Measurements from ENCODE around the gene VCPKMT. TPM values are rescaled to one million over a fixed set of nuclear protein-coding genes. Genes with fewer than 3 reads are reported as not detected.

VCPKMT gene
- total RNA-seq, 2 donors from 2014 or later: 2.0 to 4.2 TPM

GRCh38 chr14:50067723-50068495 lies 48.5 kb downstream of the VCPKMT start:
- no peaks in the 10 kb centered on the region for H3K9me3 ChIP-seq
- 63 to 68% methylated on average over 8 of the region's 8 CpGs for WGBS, 2 donors
- peak; percentile 34 to 66 (median 56) for DNase-seq
- H3K4me3 ChIP-seq: no peak overlapping the region
- H3K27ac ChIP-seq: peak overlapping the region in 3 of 4 donors; percentile 37 to 54 (median 42)
- no peaks in the 10 kb centered on the region for H3K36me3 ChIP-seq (replicated peaks in 1 of 2; ENCODE audit: insufficient read depth in 1 of 2, low read depth in 2 of 2)
- H3K27me3 ChIP-seq: no peaks in the 10 kb centered on the region
- TF ChIP-seq CTCF (IDR thresholded peaks at IDR 0.05) (no peak), POLR2A (IDR thresholded peaks at IDR 0.05) (no peak)
- intact Hi-C loops (cut with DNase I): no loop called here
- peaks cover under 1% of the 10 kb centered on the region for H3K4me1 ChIP-seq
- peak; percentile 78 for ATAC-seq

DNA sequence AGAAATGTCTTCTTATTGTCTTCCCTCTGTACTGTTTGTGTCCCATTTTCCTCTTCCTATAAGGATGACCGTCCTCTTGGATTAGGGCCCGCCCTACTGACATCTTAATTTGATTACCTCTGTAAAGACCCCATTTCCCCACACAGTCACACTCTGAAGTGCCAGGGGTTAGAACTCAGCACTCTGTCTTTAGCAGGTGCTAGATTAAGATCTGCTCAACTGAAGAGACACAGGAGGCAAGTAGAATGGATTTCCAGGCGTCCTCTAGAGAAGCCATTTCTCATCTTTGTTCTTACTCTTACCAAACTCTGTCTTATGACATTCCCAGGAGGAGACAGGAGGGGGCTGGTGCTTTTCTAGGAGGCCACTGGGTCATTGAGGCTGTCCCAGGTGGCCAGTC lies 50.8 kb downstream of the VCPKMT start:
- Histone ChIP-seq H3K4me3 (no peak overlapping the region), H3K27ac (no peak overlapping the region), H3K27me3 (no peaks in the 10 kb centered on the region), H3K4me1 (peaks cover 24% of the 10 kb centered on the region), H3K9me3 (no peaks in the 10 kb centered on the region), H3K36me3 (replicated peaks in 1 of 2; ENCODE audit: insufficient read depth in 1 of 2, low read depth in 2 of 2) (no peaks in the 10 kb centered on the region)
- no peak for TF ChIP-seq POLR2A (IDR thresholded peaks at IDR 0.05)
- no peak for TF ChIP-seq CTCF (IDR thresholded peaks at IDR 0.05)
- intact Hi-C loops (cut with DNase I): no loop called here
- DNase-seq (no peak), ATAC-seq (no peak)
- 76 to 85% methylated on average over 3 of the region's 3 CpGs for WGBS, 2 donors

- H3K27me3 ChIP-seq: no peaks in the 10 kb centered on the region
- no peak for ATAC-seq
- H3K4me3 ChIP-seq: no peak overlapping the region
- no peak overlapping the region for H3K27ac ChIP-seq
- peaks cover 29% of the 10 kb centered on the region for H3K4me1 ChIP-seq
- intact Hi-C loops (cut with DNase I): no loop called here
- 45 to 47% methylated on average over 4 of the region's 4 CpGs for WGBS, 2 donors
- TF ChIP-seq POLR2A (IDR thresholded peaks at IDR 0.05) (no peak), CTCF (IDR thresholded peaks at IDR 0.05) (no peak)
- no peaks in the 10 kb centered on the region for H3K9me3 ChIP-seq
- H3K36me3 ChIP-seq (replicated peaks in 1 of 2; ENCODE audit: insufficient read depth in 1 of 2, low read depth in 2 of 2): no peaks in the 10 kb centered on the region
- DNase-seq: peak in 1 of 4 donors; percentile 64
Measured at GRCh38 chr14:50064993-50065392, 51.4 kb downstream of the VCPKMT start.

DNA sequence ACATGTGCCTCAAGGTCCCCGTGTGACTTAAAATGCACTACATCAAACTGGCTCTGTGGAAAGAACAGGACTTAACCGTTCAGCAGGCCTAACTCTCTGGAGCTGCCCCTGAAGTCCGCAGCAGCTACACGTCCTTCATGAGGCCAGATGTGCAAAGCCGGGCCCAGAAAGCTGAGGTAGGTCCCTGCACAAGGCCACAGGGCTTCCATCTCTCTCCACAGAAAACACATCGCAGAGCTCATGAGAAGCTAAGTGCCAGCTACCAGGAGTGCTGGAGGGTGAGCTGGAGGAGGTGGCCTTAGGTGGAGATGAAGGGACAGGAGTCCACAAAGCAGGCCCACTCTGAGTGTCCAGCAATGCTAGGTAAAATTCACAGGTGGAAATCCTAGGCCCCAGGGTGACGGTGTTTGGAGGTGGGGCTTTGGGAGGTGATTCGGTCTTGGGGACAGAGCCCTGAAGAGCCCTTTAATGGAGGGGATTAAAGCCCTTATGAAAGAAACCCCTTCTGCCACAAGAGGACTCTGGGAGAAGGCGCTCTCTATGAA lies 52.4 kb downstream of the VCPKMT start:
- WGBS, 2 donors: 92 to 100% methylated on average over 3 to 9 of the region's 9 CpGs
- intact Hi-C loops (cut with DNase I): no loop called here
- H3K36me3 ChIP-seq (replicated peaks in 1 of 2; ENCODE audit: insufficient read depth in 1 of 2, low read depth in 2 of 2): no peaks in the 10 kb centered on the region
- H3K27ac ChIP-seq: no peak overlapping the region
- peaks cover 29% of the 10 kb centered on the region for H3K4me1 ChIP-seq
- TF ChIP-seq POLR2A (IDR thresholded peaks at IDR 0.05) (no peak), CTCF (IDR thresholded peaks at IDR 0.05) (no peak)
- no peak overlapping the region for H3K4me3 ChIP-seq
- H3K9me3 ChIP-seq: no peaks in the 10 kb centered on the region
- H3K27me3 ChIP-seq: no peaks in the 10 kb centered on the region
- ATAC-seq: no peak
- no peak for DNase-seq
